PC-3 (cell line): Measurements from ENCODE around the gene CEBPG.

ENCODE experiments used
- EZH2 ChIP-seq: fragments of 300-600 bp; sonication (generic); IDR thresholded peaks from one replicate; pipeline ENCODE4 v1.6.1; 2017; ENCODE audit warnings: antibody characterized with exemption, mild to moderate bottlenecking, low read length; ENCODE audit not compliant: unreplicated experiment
- TF ChIP-seq, protein P1 (sequence below): fragments of 300-600 bp; sonication (generic); conservative IDR thresholded peaks from 2 replicates; pipeline ENCODE4 v1.5.1; 2017; ENCODE audit warnings: antibody characterized with exemption, low read depth, mild to moderate bottlenecking, low read length

DNA sequence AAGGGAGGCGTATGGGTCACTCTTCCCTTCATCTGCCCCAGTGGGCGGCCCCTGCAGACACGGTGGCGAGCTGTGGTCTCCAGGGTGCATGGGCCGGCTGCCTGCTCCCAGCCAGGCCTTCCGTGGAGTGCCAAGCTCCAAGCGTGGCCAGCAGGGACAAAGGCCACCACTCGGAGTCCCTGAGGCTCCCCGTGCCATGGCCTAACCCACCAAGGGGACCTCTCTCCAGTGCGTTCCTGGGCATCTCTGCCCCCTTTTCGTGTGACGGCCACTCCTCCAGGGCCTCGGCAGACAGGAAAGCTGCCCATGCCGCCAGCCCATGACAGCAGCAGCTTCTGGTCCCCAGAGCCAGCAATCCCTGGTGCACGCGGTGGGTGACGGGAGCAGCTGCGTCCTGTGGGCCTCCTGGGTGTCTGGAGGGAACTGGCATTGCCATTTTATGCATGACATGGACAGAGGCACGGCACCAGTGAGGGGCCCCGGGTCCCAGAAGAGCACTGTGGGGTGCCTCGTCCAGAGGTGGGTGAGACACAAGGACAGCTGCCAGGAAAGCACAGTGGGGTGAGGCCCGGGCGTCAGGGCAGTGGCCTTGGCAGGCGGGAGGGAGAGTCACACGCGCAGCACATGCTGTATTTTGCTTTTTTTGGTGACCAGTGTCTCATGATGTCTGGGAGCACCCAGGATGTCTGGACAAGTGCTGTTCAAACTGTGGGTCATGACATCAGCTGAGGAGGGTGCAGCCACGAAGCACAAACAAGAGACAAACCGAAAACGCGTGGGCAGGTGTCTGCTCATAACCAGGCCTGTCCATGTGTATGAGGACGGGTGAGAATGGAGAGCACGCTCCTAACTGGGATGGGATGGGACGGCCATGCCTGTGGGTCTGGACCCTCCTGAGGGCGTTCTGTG, 32.3 kb downstream of the CEBPG start:
- TF ChIP-seq, protein P1, sequence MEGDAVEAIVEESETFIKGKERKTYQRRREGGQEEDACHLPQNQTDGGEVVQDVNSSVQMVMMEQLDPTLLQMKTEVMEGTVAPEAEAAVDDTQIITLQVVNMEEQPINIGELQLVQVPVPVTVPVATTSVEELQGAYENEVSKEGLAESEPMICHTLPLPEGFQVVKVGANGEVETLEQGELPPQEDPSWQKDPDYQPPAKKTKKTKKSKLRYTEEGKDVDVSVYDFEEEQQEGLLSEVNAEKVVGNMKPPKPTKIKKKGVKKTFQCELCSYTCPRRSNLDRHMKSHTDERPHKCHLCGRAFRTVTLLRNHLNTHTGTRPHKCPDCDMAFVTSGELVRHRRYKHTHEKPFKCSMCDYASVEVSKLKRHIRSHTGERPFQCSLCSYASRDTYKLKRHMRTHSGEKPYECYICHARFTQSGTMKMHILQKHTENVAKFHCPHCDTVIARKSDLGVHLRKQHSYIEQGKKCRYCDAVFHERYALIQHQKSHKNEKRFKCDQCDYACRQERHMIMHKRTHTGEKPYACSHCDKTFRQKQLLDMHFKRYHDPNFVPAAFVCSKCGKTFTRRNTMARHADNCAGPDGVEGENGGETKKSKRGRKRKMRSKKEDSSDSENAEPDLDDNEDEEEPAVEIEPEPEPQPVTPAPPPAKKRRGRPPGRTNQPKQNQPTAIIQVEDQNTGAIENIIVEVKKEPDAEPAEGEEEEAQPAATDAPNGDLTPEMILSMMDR = no peak
- no peak for TF ChIP-seq EZH2
